K562 (cell line): ENCODE results near the gene ATP5PF.

Source experiments
- CTBP1 ChIP-seq: fragments of 450-650 bp; IDR thresholded peaks from 2 replicates; pipeline ENCODE4 v1.6.1; 2016; ENCODE audit warnings: borderline replicate concordance
- CTCF ChIP-seq, 3 experiments: IDR thresholded peaks in 2 of 3; conservative IDR thresholded peaks in 1 of 3; 2 replicates each; pipeline ENCODE4 v1.5.1; 2011 to 2012; ENCODE audit warnings: low read length in 3 of 3, mild to moderate bottlenecking in 3 of 3, control low read depth in 2 of 3, improper control_type of control experiment in 1 of 3, inconsistent platforms in 1 of 3, low read depth in 1 of 3, mixed read lengths in 1 of 3, moderate library complexity in 1 of 3; ENCODE audit not compliant: insufficient read depth in 2 of 3
- EP400 ChIP-seq: fragments of 450-650 bp; IDR thresholded peaks from 2 replicates; pipeline ENCODE4 v1.6.1; 2017; ENCODE audit warnings: antibody characterized with exemption, mild to moderate bottlenecking, moderate library complexity
- HIVEP1 ChIP-seq: fragments of 250-450 bp; sonication (Bioruptor Pico); IDR thresholded peaks from 2 replicates; pipeline ENCODE4 v1.4.0; 2020; ENCODE audit warnings: mild to moderate bottlenecking
- NBN ChIP-seq: fragments of 450-650 bp; IDR thresholded peaks from 2 replicates; pipeline ENCODE4 v1.6.1; 2016; ENCODE audit warnings: low read depth, mild to moderate bottlenecking
- NFE2 ChIP-seq: IDR thresholded peaks from 2 replicates; pipeline ENCODE4 v1.6.1; 2014; ENCODE audit warnings: antibody characterized with exemption, low read depth
- POLR2AphosphoS5 ChIP-seq: IDR thresholded peaks from 2 replicates; pipeline ENCODE4 v1.6.1; 2011; ENCODE audit warnings: mild to moderate bottlenecking, low read depth, low read length, moderate library complexity; ENCODE audit not compliant: control insufficient read depth, insufficient read depth
- PYGO2 ChIP-seq: fragments of 450-650 bp; IDR thresholded peaks from 2 replicates; pipeline ENCODE4 v1.6.1; 2016; ENCODE audit warnings: mild to moderate bottlenecking, missing genetic modification characterization, moderate library complexity, missing compliant biosample characterization
- SMAD3 ChIP-seq: fragments of 450-650 bp; formaldehyde crosslinking; conservative IDR thresholded peaks from 2 replicates; pipeline ENCODE4 v1.4.0; 2020; ENCODE audit warnings: mild to moderate bottlenecking
- ZNF274 ChIP-seq: IDR thresholded peaks from 2 replicates; pipeline ENCODE4 v1.6.1; 2011; ENCODE audit warnings: low read depth, mild to moderate bottlenecking, low read length, moderate library complexity, borderline replicate concordance
- ZNF384 ChIP-seq: IDR thresholded peaks from 2 replicates; pipeline ENCODE4 v1.6.1; 2012; ENCODE audit warnings: low read depth, low read length, improper control_type of control experiment
- ZNF445 ChIP-seq: fragments of 250-450 bp; sonication (Bioruptor Pico); IDR thresholded peaks from 2 replicates; pipeline ENCODE4 v1.4.0; 2020; ENCODE audit warnings: low read depth, mild to moderate bottlenecking, moderate library complexity

GRCh38 chr21:25742900-25743299, 8.2 kb upstream of the ATP5PF start:
- TF ChIP-seq ZNF274 (no peak), CTBP1 (no peak), POLR2AphosphoS5 (no peak), NFE2 (no peak), PYGO2 (tag) (no peak), ZNF445 (CRISPR knock-in tag) (no peak), SMAD3 (CRISPR knock-in tag) (no peak), ZNF384 (no peak), EP400 (no peak), NBN (no peak), HIVEP1 (CRISPR knock-in tag) (no peak), CTCF (IDR thresholded peaks at IDR 0.05 in 2 of 3, conservative IDR thresholded peaks at IDR 0.05 in 1 of 3; ENCODE audit: insufficient read depth in 2 of 3, low read depth in 1 of 3, low read length in 3 of 3) (no peak)
